Activated CD4-positive, alpha-beta T cell treated with anti-CD3 and anti-CD28 coated beads, Interleukin-10, Interleukin-2, amounts not matched to agents 100 ng/mL and 50 ng/mL, durations not matched to agents 16 hours and 8 hours (primary cell): ENCODE results near the gene DOK7.

Source experiments
- DNase-seq: peaks from one replicate; pipeline ENCODE4 v3.0.0-alpha.2; 2020

The DOK7 gene, protein sequence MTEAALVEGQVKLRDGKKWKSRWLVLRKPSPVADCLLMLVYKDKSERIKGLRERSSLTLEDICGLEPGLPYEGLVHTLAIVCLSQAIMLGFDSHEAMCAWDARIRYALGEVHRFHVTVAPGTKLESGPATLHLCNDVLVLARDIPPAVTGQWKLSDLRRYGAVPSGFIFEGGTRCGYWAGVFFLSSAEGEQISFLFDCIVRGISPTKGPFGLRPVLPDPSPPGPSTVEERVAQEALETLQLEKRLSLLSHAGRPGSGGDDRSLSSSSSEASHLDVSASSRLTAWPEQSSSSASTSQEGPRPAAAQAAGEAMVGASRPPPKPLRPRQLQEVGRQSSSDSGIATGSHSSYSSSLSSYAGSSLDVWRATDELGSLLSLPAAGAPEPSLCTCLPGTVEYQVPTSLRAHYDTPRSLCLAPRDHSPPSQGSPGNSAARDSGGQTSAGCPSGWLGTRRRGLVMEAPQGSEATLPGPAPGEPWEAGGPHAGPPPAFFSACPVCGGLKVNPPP

DNA sequence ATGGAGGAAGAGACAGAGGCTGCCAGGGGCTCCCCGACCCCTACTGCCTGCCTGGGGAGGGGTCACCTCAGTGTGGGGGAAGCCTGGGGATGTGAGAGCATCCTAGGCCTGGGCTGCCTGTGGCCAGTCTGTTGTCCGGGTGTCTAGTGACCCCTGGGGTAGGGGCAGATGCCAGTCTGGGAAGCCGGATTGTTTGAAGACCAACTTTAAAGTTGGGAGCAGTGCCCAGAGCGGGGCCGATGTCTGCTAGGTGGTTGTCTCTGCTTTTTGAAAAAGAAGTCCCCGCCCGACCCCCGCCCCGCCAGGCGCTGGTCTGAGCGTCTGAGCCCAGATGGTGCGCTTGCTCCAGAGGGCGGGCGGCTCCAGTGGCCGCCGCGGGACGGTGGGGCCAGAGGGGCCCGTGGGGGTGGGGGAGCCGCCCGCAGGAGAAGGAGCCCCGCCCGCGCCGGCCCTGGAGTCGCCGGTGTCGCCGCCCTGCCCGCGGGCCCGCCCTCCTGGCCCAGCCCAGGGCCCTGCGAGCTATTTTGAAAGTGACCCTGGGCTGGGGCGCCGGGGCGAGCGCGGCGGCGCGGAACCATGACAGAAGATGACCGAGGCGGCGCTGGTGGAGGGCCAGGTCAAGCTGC, at the start of gene DOK7:
Gene DOK7 (plus strand): TSS at position 517 of the 626 bp plus-strand sequence. CDS start 70 bp downstream, at position 587.
- no peak for DNase-seq

DNA sequence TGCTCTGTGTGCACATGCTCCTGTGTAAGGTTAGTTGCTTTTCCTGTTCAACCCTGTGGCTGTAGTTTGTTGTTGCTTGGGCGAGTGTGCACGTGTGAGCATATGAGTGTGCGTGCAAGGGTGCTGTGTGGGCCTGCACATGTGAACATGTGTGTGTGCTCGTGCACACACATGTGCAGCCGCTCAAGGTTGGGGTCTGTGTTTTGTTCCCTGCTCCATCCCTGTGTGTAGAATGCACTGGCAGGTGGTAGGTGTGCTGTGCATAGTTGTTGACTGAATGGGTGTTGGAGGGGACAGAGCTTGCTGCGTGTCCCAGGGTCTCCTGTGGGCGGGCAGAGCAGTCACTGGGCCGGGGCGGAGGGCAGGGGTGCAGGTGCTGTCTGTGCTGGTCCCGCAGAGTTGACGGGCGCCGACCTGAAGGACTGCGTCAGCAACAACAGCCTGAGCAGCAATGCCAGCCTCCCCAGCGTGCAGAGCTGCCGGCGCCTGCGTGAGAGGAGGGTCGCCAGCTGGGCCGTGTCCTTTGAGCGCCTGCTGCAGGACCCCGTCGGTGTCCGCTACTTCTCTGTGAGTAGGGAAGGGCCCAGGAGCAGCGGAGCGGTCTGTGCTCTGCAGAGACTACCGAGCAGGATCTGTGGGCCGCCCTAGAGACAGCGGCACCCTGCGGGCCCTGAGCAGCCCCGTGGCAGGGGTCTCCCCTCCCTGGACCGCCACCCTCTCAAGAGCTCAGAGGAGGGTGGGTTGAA, 49.3 kb upstream of the DOK7 start:
- DNase-seq, result no peak

DNA sequence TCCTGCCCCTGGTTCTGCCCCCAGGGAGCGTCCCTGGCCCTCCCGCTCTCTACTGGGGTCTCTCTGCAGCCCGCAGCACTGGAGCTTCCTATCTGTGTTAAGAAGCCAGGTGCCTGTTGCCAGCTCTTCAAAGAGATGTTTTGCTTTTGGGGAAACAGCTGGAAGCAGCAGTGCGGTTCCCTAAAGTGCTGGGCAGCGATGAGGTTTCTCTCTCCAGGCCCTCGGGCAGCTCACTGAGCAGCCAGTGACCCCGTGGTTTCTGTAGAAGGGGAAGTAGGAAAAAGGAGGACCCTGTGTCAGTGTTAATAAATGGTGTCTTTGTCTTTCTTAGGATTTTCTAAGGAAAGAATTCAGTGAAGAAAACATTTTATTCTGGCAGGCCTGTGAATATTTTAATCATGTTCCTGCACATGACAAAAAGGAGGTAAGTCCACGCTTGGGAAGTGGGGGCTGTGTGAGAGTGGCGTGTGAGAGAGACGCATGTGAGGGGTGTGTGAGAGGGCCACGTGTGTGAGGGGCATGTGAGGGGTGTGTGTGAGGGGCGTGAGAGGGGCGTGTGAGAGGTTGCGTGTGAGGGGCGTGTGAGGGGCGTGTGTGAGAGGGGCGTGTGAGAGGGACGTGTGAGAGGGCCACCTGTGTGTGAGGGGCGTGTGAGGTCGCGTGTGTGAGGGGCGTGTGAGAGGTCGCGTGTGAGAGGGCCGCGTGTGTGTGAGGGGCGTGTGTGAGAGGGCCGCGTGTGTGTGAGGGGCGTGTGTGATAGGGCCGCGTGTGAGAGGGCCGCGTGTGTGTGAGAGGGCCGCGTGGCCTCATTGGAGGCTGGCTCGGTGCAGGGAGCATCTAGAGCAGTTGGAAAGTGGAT, 48.5 kb upstream of the DOK7 start:
- DNase-seq, result no peak

DNA sequence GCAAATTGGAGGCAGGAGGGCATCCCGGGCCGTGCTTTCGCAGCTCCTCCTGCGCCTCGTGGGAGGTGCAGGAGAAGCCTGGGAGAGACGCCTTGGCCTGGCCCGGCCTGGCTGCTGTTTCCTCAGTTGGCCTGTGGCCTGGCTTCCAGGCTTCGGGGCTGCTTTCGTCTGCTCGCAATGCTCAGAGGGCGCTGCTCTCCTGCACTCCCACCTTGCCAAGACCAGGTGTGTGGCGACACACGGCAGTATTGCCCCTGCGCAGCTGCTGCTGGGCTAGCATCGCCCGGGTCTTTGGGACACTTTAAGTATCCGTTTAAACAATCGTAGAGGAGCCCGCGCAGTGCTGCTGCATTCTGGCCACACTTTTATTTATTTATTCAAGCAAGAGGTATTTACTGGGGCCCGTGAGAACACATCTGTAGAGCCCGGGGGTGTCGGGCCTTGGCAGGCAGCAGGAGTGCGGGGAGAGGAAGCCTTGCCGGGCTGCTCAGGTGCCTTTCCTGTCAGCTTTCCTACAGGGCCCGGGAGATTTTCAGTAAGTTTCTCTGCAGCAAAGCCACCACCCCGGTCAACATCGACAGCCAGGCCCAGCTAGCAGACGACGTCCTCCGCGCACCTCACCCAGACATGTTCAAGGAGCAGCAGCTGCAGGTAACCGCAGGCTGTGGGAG, 47.5 kb upstream of the DOK7 start:
- no peak for DNase-seq

DNA sequence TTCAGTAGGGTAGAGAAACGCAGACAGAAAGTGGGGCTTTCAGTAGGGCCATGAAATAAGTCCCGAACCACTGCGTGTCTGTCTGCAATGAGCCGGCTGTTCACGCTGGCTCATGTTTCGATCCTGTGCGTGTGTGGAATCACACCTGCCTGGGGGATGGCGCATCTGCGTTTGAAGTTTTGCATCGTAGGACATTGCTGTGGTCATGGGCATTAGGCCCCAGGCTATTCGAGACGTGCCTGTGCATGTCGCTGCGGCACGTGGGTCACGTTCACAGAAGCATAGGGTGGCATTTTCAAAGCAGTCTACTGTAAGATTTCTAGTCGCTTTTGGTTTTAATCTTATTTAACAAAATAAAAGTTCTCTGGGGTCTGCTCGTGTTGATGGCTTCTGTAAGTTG, 46.8 kb upstream of the DOK7 start:
- no peak for DNase-seq

DNA sequence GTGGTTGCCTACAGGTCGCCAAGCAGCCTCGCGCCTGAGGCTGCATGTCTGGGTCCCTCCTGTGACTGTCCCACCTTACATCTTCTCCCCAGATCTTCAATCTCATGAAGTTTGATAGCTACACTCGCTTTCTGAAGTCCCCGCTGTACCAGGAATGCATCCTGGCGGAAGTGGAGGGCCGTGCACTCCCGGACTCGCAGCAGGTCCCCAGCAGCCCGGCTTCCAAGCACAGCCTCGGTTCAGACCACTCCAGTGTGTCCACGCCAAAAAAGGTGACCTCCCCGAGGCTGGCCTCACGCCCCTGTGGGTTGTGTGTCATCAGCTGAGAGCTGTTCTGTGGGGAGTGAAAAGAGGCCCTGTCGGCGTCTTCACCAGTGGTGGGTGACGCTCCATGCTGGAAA, 46.3 kb upstream of the DOK7 start:
- DNase-seq, result no peak

DNA sequence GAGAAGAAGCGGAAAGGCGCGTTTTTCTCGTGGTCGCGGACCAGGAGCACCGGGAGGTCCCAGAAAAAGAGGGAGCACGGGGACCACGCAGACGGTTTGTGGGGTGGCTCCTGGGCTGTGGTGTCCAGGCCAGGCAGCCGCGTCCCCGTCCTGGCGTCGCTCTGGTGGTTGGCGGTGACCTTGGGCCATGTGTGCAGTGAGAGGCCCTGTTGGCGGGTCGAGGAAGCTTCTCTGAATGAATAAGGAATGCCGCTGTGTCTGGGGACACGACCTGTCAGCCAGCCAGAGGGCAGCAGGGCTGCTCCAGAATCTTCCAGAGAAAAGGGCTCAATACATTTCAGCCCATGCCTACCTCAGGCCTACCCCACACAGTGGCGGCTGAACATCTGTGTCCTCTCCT, 45.7 kb upstream of the DOK7 start:
- no peak for DNase-seq

DNA sequence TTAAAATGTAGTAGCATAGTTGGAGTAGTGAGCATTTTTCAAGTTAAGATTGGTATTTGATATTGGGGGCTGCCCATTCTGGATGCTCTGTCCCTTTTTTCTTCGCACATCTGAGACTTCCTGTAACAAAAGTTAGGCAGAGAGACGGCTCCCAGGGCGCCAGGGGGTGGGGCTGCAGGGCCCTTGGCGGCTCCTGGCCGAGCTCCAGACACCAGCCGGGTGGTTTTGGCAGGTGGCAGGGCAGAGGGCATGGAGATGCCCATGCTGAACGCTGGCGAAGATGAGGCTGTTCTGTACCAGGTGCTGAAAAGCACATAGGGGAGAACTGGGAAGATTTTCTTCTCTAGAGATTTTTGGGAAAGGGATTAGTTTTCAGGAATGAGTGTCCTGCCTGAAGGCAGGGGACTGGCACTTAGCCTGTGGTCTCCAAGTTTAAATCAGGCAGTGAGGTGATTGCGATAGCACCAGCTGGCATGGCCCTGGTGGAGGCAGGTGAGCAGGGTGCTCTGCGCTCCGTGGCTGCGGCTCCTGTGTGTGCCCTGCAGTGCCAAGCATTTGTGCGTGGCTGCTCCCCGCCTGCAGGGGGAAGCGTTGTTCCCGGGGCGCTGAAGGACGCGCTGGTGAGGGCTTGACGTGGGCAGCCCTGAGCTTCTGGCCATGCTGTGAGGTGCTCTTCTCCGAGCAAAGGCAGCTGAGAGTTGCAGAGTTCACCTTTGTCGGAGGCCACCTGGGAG, 44.9 kb upstream of the DOK7 start:
- no peak for DNase-seq

DNA sequence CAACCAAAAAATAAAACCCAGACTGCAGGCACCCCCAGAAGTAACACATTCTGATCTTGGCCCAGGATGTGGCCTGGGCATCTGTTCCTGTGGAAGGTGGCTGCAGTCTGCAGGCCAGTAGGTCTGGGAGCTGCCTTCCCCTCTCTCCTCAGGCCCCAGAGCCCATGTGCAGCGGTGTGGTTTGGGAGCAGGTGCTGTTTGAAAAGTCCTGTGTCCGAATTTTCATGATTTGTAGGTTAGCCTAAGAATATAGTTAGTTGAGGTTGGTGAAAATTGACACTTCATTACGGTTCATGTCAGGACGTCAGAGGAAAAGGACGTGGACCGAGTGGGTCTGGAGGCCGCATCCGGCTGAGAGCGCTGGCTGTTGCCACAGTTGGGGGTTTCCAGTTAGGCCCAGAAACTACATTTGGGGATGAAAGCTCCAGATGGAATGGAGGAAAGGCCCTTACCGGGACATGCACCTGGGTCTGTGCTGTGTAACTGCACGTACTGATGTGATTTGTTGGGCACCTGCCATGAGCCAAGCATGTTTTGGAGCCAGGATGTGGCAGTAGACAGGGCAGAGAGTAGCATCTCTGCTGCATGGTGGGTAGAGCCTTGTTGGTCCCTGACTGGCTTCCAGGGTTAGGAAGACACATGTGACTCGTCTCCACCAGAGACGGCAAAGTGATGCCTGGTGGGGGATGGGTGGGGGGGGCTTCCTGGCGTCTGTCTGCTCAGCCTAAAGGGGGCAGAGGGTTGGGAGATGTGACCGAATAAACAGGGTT, 43.1 kb upstream of the DOK7 start:
- DNase-seq, result no peak

DNA sequence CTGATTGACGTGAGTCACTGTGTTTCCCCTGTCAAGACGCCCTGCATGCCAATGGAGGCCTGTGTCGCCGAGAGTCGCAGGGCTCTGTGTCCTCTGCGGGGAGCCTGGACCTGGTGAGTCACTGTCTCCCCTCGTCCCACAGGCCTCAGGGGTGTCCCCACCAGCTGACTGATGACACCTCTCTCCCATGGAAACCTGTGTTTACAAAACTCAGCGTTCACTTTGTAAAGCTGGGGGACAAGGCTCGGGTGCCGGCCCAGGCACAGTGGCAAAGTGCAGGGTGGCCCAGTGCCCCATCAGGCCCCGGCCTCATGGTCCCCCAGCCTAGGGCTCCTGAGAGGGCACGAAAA, 42.5 kb upstream of the DOK7 start:
- no peak for DNase-seq

DNA sequence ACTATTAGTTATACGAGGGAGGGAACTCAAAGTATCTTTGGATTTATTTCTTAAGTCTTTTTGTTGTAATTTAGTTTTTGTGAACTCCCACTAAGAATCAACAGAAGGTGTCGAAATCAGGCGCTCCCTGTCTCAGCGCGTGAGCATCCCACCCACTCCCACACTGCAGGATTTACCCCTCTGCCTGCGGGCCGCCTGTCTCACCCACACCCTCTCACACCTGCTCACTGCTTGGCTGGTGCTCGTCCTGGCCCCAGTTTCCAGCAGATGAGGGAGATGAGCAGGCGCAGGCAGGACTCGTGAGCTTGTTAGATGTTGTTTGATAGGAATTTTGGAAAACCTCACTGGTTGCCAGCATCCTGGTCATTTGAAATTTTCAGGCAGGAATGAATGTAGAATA, 42.1 kb upstream of the DOK7 start:
- DNase-seq, result no peak

DNA sequence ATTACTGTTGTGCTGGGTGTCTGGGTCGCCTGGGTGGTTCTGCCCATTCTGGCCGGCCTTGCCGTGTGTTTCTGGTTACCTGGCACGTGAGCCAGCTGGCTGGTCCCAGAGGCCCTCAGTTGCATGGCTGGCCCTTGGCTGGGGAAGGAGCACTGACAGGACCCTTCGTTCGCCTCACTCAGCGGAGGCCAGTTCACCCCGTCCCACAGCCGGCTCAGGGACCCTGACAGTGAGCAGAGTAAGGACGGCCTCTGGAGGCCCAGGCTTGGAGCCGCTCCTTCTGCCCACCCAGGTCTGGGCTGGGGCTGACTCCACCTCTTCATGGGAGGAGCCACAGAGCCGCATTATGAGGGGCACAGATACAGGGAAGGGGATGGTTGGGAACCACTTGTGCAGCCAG, 41.6 kb upstream of the DOK7 start:
- no peak for DNase-seq

DNA sequence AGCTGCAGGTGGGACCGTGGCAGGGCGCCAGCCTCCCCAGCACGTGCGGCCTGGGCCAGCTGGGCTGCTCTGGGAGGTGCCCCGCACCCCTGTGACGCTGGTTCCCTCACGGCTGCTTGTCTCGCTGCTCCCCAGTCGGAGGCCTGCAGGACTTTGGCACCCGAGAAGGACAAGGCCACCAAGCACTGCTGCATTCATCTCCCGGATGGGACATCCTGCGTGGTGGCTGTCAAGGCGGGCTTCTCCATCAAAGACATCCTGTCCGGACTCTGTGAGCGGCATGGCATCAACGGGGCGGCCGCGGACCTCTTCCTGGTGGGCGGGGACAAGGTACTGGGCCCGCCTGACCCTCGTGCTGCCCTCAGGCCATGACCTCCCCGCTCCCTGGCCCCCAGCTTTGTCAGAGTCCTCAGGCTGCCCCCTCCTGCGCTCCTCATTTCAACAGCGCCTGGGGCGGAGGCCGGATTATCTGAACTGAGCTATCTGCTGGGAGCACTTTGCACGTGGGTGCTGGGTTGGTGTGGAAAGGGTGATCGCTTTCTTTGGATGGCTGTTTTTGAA, 40.8 kb upstream of the DOK7 start:
- no peak for DNase-seq

DNA sequence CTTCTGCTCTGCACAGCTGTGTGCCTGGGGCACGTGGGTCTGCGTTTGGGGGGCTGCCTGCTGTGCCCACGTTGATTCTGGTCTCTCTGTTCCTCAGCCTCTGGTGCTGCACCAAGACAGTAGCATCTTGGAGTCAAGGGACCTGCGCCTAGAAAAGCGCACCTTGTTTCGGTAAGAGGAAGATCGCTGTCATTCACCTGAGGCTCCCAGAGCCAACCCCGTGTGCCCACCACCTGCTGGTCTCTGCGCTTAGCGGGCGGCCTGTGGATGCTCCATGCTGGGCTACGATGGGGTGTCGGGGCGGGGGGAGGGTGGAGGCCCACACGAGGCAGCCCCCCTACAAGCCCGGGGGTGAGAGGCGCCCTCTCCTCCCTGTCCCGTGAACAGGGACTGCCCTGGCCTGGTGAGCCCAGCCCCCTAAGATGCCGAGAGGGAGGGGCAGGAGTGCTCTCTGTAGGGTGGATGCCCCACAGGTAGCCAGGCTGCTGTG, 40.3 kb upstream of the DOK7 start:
- no peak for DNase-seq

DNA sequence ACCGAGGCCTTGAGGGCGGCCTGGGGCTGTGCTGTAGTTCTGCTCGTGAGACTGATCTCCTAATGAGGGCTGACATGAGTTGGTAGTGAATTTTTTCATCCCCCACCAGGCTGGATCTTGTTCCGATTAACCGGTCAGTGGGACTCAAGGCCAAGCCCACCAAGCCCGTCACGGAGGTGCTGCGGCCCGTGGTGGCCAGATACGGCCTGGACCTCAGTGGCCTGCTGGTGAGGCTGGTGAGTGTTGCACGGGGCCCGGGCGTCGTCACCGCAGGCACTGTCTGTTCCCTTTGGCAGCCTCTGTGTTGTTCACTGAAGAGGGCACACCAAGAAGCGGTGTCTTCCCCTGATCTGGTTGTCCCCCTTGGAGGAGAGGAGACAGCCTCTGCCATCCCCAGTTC, 39.7 kb upstream of the DOK7 start:
- DNase-seq, result no peak

DNA sequence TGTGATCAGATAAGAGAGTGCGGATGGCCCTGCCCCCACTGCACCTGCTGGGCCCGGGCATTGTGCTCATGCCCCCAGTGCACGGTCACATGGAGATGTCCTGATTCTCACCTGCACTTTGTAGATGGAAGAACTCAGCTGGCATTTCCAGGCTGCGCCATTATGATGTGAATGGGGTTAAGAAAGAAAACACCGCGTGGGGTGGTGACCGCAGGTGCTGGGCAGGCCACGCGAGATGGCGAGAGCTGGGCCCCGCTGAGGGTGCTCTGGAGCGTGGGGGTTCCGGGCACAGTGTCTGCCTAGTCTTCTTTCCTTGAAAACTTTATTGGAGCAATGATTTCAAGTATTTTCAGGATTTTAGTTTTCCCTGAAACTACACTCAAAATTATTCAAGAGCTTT, 39.2 kb upstream of the DOK7 start:
- DNase-seq, result no peak

DNA sequence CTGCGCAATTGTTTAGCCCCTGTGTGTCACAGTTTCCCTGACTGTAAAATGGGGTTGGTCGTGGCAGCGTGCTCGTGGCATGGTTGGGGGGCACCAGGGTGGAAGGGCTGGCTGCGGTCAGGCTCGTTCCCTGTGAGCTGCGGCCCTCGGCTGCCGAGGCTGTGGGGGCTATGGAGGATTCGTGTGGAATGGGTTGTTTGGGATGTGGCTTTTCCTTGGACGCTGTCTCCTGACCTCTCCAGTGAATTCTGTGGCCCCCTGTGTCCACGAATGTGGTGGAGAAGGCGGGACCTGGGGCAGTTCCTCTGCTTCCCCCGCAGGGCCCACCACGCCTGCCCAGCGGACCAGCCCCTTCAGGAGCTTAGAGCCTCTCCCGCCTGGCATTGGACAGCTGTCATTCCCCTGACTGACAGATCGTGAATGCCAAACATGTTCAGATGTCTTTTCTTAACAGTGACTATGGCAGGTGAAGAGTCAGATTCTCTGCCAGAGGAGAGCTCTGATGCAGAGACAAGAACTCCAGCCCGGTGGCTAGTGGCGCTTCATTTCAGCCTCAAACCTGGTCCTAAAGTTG, 38.5 kb upstream of the DOK7 start:
- no peak for DNase-seq

DNA sequence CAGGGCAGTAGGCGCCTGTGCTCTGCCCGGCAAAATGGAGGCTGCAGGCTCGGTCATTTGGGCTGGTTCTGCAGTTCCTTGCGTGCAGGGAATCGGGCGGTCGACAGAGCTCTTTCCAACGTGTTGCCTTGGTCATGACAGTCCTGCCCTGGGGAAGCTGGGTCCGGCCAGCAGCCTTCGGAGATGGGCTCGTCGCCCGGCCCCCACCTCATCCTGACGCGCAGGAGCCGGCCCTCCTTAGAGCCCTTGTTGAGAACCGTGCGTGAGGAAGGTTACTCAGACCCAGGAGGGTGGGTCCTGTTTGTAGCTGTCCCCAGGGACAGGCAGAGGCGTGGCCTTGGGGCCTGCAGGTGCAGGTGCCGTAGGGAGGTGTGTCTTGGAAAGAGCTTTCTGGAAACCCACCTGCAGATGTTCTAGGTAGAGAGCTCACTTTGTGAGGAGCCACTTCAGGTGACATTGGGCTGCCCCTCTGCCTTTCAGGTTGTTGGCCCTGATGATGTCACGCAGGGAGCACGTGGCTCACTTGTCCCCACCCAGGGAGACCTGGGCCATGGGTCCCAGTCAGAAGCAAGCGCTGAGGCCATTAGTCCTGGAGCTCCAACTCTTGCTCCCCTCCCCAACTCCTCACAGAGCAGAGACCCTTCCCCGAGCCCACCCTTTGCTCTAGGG, 36.5 kb upstream of the DOK7 start:
- DNase-seq, result no peak

DNA sequence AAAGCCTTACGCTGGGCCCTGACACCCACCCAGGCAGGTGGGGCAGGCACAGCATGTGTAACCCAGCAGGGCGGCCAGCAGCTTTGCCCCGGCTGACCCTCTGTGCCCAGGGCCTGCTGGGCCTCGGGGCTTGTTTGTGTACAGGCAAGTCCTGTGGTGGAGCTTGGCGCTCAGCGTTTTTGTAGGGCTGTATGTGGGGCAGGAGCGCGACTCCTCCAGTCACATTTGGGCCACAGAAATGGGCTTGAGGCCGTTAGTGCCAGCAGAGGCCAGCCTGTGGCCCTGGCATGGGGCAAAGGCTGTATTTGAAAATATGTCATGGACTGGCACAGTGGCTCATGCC, 36.0 kb upstream of the DOK7 start:
- DNase-seq, result no peak
